GM19438 (cell line): Measurements from ENCODE around the gene PAOX.
A peak's percentile ranks its signal among the peaks of the same experiment; 100 is the strongest.
"Not testable (repeated sequence)": the region's sequence is repeated elsewhere in the genome, so short reads cannot be mapped to it uniquely, and the experiment has no call there.

ENCODE experiments used
- ATAC-seq: cut with Tn5 transposase; IDR thresholded peaks from one replicate; pipeline ENCODE4 v1.9.1; 2021; ENCODE audit warnings: low read depth; ENCODE audit not compliant: unreplicated experiment

The PAOX gene

DNA sequence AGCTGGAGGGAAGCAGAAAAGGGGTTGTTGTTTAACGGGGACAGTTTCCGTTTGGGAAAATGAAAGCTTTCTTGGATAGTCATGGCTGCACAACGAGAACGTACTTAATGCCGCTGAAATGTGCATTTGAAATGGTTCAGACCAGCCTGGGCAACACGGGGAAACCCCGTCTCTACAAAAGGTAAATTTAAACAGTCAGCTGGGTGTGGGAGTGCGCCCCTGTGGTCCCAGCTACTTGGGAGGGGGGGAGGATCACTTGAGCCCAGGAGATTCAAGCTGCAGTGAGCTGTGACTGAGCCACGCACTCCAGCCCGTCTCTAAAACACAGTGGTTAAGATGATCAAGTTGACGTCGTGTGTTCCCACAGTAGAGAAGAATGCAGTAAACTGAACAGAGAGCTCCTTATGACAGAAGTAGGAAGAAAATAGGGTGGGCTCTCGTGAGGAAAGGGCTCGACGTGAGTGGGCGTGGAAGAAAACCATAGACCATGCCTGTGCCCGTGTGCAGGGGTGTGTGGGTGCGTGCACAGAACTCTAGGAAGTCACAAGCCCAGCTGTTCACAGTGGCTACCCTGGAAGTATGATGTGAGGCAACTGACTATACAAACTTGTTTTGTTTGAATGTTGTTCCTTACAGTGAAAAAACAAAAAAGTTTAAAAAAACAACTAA is 17.2 kb upstream of the PAOX start:
- ATAC-seq = no peak

DNA sequence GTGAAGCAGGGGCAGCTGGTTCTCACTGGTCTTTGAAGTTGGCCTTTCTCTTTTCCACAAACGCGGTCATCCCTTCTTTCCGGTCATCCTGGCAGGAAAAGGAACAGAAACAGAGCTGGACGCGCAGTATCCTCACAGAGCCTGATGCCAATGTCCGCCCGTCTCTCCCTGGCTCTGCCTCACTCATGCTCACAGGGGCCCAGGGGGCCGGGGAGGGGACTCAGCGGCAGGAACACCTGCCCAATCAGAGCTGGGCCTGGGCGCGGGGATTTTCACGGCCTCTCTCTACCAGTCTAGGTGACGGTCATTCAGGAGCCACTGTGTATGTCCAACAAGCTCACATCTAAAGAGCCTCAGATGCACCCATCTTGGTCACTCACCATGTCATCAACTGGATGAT is 16.2 kb upstream of the PAOX start:
- ATAC-seq = no peak

DNA sequence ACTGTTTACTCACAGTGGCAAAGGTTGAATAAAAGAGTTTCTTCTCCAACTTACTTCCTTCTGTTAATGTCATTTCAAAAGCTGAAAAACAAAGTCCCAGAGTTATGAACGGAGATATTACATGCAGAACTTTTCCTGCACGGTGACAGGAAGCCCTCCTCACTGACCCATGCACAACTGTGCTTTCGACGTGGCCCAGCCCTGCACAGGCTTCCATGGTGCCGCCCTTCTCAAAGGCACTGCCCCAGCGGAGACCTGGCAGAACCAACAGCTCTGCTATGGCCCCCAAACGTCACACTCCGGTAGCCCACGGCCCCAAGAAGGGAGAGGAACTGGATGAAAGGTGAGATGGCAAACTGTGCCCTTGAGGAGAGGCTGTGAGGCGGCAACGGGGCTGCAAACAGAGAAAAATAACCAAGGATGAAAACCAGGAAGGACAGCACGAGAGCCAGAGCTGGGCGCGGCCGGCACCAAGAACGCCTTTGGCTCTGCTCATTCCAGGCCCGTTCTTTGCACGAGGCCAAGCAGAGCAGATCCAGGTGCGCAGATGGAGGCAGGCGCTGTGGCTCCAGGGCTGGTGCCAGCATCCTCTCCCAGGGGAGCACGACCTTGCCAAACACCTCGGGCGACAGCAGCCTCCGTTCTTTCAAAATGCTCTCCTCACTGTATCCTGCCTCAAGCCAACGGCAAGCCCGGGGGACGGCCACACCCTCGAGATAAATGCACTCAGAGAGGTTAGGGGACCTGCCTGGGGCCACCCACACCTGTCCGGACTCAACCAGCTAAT is 14.2 kb upstream of the PAOX start:
- no peak for ATAC-seq

DNA sequence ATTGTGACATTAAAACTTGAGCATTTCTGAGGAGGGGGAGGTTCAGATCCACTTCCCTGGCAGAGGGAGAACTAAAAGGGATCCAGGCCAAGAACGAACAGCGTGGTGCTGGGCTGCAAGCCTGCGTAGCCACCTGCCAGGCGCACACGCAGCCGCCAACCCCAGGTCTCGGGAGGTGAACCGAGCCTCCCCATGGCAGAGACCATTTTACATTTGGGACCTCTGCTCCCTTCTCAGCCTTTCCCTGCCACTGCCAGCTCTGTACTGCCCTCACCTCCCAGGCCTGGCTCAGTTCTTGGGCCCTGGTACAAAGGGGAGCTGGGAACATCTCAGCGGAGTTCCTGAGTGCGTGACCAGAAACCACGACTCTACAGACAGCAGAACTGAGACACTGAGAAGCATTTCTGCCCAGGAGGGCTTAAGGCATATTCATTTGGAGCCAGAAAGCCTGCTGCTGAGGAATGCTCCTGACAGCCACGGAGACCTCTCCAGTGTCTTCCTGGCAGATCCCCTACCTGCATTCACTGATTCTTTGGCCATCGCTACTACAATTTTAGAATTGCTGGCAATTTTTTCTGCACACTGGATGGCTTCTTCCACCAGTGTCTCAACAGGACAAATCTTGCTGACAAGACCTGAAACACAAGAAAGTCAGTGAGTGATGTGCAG is 13.5 kb upstream of the PAOX start:
- no peak for ATAC-seq

DNA sequence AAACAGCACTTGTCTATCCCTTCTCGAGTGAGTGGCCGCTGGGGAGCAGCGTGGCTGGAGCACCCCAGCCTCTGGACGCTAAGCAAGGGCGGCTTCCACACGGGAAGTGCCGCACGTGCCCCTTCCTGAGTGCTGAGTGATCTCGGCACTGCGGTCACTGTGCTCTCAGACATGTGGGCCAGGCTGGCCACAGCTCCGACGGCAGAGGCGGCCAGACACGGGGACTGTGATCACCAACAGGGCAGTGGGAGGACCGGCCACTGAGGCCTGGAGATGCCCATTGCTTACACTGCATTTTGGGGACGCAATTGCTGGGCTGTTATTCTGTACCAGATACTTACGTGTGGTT is 13.0 kb upstream of the PAOX start:
- ATAC-seq = no peak

DNA sequence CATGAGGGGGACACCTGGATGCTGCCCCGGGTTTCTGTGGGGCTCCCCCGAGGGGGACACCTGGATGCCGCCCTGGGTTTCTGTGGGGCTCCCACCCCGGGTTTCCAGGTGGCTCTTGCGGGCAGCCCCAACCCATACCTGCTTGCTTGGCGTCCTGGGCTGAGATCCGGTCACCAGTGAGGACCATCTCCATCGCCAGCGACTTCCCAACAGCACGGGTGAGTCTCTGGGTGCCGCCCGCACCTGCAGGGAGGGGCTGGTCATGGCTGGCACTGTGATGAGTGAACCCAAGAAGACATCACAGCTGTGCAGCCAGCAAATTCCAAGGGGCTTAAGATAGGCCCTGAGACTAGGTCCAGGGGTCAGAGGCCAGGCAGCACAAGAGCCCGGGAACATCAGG is 12.3 kb upstream of the PAOX start:
- ATAC-seq = no peak

DNA sequence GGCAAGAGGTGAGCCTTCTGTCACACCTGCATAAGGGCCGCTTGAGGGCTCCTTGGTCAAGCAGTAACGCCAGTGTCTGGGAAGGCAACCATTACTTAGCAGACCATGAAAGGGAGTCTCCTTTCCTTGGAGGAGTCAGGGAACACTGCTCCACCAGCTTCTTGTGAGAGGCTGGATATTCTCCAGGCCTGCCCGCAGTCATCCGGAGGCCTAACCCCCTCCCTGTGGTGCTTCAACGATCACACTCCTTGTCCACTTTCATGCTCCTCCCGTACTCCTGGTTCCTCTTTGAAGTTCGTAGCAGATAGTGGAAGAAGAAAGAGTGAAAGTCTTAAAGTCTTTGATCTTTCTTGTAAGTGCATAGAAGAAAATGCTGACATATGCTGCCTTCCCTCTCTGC is 11.6 kb upstream of the PAOX start:
- not testable (repeated sequence) for ATAC-seq

DNA sequence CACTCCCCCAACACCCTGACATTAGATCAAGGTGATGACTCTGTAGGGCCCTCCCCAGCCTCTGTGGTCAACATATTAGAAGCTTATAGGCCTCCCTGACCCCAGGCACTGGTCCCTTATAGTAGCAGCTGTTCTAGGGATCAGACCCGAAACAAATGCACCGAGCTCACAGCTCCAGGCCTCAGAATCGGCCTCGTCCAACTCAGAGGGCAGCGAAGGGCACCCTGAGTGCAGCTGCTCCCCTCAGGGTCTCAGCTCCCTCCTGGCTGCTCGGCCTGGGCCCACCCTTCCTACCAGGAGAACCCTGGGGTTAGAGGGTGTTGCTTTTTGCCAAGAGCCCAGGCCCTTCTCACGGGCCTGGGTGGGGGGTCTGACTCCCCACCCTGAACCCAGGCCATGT is 10.9 kb upstream of the PAOX start:
- ATAC-seq = no peak

DNA sequence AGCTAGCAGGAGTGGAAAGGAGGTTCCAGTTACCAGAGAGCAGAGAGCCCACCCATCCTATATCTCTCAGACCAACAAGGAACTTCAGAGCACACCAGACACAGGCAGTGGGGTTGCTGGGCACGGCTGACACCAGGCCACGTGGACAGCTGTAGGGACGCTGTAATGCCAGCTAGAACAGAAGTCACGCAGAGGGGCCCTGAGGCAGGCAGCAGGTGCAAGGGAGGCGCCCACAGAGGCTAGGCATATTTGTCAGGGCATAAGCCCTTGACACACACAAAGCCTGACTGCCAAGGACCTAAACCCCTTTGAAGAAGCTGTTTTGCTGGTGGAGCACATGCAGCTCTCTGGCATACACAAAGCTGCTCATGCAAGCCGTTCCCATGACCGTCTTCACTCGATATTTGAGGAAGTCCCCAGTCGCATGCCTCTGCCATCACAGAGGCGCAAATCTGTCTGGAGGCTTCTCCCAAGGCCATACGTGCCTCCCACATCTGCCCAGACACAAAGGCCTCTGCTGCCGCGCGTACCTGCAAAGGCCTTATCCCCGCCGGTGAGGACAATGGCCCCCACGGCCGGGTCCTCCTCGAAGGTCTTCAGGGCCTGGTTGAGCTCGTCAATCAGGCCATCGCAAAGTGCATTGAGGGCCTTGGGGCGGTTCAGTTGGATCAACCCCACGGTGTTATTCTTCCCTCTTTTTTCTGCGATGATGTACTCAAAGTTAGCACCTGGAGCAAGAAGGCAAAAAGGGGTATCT is 8.9 kb upstream of the PAOX start:
- ATAC-seq = no peak

DNA sequence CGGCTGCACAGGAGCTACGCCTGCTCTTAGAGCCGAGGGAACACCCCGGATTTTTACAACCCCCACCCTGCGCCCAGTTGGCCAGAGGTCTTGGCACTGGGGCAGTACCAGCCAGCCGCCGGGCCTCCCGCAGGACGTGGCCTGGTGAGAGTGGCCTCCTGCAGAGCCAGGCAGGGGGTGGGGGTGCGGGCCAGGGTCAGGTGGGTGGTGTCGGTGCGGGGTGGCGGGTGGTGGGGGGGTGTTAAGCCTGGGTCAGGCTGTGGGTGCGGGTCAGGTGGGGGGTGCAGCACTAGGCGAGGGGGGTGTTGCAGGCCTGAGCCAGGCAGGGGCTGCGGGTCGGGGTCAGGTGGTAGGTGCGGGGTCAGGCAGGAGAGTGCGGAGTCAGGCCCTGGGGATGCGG is 6.6 kb upstream of the PAOX start:
- no peak for ATAC-seq

DNA sequence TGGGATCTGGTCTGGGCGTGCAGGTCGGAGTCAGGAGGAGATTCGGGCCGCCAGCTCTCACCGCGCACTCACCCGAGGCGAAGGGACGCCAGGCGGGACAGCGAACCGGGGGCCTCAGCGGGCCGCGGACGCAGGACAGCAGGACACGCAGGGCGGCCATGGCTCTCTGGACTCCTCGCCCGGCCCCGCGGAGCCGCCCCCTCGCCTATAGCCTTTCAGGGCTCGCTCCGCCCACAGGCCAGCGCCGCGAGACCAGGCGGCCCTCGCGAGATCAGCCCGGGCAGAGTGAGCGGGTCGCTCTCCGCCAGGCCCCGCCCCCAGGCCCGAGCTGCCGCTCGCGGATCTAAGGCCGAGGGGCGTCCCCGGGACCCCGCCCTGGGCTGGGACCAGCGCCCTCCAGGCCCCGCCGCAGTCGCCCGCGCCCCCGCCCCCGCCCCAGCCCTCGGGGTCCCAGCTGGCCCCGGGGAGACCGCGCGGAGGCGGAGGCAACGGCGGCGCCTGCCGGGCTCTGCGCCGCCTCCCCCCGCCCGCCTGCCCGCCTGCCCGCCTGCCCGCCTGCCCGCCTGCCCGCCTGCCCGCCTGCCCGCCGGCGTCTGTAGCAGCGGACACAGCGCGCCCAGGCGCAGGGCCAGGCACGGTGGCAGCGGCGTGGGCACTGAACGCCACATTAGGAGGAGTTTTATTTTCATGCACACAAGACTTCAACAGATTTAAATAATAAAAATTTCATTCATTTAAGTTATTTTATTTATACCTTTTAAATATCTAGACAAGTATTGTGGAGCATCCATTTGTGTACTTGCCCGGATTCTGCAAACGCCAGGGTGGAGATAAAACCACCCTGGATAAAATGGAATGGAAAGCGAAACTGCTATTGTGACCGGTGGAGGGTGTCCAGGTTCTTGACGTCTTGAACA is 5.6 kb upstream of the PAOX start, which contains the start of gene ECHS1:
ECHS1 (minus strand) TSS at position 181 of the 917 bp plus-strand sequence; CDS start at position 160, 21 bp downstream.
- ATAC-seq = peak; percentile 94

DNA sequence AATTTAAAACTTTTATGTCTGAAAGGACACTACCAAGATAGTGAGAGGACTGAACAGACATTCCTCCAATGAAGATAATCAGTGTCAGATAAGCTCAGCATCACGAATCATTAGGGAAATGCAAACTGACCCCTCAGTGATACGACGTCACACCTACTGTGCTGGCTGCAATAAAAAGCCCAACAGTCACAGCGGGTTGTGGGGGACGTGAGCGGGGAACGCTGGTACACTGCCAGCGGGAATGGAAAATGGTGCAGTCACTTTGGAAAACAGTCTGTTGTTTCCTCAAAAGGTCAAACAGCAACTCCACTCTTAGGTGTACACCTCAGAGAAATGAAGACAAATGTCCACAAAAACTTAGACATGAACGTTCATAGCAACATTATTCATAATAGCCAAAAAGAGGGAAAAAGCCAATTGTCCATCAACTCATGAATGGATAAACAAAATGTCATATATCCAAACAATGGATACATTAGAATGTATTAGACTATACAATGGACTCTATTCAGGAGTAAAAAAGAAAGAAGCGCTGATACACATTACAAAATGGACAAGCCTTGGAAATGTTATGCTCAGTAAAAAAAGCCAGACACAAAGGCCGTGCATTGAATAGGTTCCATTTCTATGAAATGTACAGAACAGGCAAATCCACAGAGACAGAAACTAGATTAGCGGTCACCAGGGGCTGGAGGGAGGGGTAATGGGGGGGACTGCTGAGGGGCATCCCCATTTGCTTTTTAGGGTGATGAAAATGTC is 3.5 kb upstream of the PAOX start:
- no peak for ATAC-seq

DNA sequence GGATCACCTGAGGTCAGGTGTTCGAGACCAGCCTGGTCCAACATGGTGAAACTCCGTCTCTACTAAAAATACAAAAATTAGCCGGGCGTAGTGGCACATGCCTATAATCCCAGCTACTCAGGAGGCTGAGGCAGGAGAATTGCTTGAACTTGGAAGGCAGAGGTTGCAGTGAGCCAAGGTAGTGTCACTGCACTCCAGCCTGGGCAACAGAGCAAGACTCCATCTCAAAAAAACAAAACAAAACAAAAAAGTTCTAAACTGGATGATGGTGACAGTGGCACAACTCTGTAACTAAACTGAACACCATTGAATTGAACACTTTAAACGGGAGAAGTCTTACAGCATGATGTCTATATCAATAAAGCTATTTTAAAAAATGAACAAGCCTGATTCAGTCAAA is 2.9 kb upstream of the PAOX start:
- ATAC-seq = not testable (repeated sequence)

DNA sequence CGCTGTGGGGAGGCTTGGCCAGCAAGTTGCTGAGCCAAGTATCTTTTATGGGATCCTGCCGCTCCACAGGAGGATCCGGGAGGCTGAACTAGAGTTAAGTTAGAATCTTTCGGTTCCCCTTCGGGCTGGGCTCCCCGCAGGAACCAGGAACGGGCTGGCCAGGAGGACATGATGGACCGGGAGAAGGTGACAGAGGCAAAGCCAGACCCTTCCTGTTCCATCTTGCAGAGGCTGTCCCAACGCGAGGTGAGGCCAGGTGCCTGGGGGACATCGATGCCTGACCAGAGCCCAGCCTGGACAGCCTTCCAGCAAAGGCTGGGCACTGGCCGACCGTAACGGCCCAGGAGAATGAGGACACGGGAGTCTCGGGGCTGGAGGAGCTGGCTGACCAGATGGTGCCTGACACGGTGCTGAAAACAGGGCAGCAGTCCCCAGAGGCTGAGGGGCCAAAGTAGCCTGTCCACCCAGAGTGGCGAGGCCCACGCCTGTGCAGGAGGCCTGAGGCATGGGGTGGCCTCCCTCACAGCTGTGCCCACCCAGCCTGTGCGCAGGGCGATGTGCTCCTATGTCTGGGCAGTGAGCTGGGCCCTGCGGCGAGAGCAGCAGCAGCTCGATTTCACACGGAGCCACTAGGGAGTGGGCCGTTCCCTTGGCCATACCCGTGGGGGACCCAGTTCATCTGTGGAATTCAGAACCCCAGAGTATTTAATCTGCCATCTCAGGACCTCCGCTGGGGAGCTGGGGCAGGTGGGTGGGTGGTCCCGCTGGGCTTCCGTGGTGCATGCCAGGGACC is 1.8 kb upstream of the PAOX start:
- ATAC-seq = no peak

DNA sequence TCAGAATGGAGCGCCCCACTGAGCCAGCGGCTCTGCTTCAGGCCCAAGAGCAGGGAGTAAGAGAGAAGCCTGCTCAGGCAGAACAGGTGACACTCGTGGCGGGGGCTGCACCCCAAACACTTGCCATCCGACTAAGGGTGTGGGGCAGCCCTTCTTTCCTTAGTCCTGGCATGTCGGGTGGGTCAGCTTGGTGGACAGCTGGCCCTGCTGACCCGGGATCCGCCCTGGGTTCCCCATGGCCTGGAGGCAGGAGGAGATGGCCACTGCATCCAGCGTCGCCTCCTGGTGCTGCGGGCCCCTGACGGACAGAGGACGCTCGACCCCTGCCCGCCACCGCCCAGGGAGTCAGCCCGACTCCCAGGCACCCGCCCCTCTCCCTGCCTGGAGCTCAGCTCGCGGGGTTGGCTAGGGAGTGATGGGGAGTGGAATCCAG is 1.2 kb upstream of the PAOX start:
- ATAC-seq = no peak

DNA sequence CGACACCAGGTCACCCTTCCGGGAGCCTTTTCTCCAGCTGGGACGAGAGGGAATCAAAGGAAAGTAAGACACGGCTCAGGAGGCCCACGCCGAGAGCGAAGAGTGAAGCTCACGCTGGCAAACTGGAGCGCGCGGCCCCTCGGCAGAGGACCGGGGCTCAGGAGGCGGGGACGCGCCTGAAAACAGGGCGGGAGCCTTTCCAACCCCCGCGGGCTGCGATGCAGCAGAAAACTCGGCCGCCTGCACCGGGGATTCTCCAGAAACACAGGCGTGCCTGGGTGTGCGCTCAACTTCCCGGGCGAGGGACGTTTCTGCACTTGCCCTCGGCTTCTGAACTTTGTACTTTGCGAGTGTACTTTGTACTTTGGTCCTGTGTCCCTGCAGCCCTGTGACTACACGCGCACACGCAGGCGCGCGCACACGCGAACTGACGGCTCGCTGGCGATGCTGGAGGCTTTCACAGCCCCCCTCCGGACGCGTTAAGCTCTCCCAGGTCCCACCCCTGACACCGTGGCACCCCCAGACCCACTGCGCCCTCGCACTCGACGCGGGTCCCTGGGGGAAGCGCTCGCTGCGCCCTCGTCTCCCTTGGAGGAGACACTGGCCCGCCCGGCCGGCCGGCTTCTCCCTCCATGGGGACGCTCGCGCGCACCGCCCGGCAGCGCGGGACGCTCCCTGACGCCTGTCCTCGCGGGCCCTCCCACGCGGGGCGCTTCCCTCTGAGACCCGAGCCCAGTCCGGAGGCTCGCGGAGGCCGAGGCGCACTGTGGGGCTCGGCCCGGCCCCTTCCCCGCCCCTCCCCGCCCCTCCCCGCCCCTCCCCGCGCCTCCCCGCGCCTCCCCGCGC is 588 bp upstream of the PAOX start:
- ATAC-seq = peak; percentile 33

DNA sequence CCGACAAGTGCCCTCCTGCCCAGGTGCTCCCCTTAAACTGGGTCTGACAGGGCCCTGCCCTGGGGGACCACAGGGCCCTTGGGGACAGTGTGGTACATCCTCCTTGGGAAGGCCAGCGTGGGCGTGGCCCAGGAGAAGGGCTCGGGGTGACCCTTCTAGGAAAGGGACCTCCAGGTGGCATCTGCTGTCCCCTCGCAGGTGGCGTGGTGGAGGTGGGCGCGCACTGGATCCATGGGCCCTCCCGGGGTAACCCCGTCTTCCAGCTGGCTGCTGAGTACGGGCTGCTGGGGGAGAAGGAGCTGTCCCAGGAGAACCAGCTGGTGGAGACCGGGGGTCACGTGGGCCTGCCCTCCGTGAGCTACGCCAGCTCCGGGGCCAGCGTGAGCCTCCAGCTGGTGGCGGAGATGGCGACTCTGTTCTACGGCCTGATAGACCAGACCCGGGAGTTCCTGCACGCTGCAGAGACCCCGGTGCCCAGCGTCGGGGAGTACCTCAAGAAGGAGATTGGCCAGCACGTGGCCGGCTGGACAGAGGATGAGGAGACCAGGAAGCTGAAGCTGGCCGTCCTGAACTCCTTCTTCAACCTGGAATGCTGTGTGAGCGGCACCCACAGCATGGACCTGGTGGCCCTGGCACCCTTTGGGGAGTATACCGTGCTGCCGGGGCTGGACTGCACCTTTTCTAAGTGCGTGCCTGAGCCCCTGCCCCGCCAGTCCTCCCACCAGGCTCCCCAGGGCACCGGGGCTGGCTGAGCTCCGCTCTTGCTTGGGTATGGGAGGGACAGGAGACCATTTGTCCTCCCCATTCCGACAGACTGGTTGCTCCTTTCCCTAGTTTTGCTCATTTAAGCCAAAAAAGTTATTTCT is 972 bp downstream of the PAOX start:
- ATAC-seq = peak; percentile 12
